ENCODE results near the gene KIF26B.

Gene KIF26B

DNA sequence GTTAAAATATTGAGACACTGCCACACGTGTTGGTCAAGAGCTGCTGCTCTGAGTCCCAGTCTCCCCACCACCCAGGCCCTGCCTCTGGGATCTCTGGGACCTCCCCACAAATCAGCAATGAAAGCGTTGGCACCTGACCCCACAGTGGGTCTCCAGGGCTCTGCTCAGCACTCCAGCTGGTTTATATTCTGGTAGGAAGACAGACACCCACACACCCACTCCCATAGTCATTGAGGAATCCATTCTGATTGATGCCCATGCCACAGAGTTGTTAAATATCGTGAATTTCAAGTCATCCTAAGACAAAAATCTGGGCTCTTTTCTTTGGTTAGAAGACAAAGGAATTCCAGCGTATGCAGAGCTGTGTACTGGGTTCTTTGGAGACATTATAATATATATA, 91.6 kb downstream of the KIF26B start:
- Histone ChIP-seq H3F3A (ENCODE audit: insufficient read depth, low read length) (no peaks in the 10 kb centered on the region), H3K9me2 (ENCODE audit: low read depth, low read length) (no peaks in the 10 kb centered on the region), H2AFZ (ENCODE audit: low read length) (no peak overlapping the region), H3K4me2 (ENCODE audit: low read length) (no peak overlapping the region), H3K9me3 (ENCODE audit: low read length) (no peaks in the 10 kb centered on the region; the same call in 1 of the 2 replicates), H3K4me3 (ENCODE audit: low read depth, low read length, poor library complexity, severe bottlenecking) (no peak overlapping the region), H3K27me3 (ENCODE audit: insufficient read depth, low read length) (no peaks in the 10 kb centered on the region), H3K4me1 (ENCODE audit: insufficient read depth, low read length, severe bottlenecking) (no peaks in the 10 kb centered on the region), H3K79me2 (ENCODE audit: insufficient read depth, low read length) (no peaks in the 10 kb centered on the region), H3K27ac (ENCODE audit: low read depth, low read length, poor library complexity, severe bottlenecking) (no peak overlapping the region), H3K36me3 (ENCODE audit: insufficient read depth, low read length) (no peaks in the 10 kb centered on the region), H4K20me1 (ENCODE audit: insufficient read depth, low read length) (no peaks in the 10 kb centered on the region), H3K9ac (ENCODE audit: low read length) (no peak overlapping the region)
- TF ChIP-seq EZH2 (IDR thresholded peaks at IDR 0.05; ENCODE audit: borderline replicate concordance, low read length) = no peak
- TF ChIP-seq, protein P1, sequence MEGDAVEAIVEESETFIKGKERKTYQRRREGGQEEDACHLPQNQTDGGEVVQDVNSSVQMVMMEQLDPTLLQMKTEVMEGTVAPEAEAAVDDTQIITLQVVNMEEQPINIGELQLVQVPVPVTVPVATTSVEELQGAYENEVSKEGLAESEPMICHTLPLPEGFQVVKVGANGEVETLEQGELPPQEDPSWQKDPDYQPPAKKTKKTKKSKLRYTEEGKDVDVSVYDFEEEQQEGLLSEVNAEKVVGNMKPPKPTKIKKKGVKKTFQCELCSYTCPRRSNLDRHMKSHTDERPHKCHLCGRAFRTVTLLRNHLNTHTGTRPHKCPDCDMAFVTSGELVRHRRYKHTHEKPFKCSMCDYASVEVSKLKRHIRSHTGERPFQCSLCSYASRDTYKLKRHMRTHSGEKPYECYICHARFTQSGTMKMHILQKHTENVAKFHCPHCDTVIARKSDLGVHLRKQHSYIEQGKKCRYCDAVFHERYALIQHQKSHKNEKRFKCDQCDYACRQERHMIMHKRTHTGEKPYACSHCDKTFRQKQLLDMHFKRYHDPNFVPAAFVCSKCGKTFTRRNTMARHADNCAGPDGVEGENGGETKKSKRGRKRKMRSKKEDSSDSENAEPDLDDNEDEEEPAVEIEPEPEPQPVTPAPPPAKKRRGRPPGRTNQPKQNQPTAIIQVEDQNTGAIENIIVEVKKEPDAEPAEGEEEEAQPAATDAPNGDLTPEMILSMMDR (IDR thresholded peaks at IDR 0.05; ENCODE audit: low read length) = no peak

DNA sequence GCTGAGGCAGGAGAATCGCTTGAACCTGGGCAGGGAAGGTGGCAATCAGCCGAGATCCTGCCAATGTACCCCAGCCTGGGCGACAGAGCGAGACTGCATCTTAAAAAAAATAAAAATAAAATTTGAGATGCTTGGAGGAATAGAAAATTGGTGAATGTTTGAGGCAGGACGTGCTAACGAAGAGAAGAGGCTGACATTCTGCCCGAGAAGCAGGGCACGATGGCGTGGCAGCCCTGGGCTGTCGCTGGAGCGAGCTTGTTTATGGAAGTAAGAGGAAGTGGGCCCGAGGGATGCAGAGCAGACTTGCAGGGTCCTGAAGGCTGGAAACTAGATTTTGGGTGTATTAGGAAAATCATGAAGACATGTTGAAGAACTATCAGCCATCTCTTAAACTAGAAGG, 92.6 kb downstream of the KIF26B start:
- Histone ChIP-seq H3K4me1 (ENCODE audit: insufficient read depth, low read length, severe bottlenecking) (no peaks in the 10 kb centered on the region), H3K36me3 (ENCODE audit: insufficient read depth, low read length) (no peaks in the 10 kb centered on the region), H3K4me2 (ENCODE audit: low read length) (no peak overlapping the region), H3K79me2 (ENCODE audit: insufficient read depth, low read length) (no peaks in the 10 kb centered on the region), H2AFZ (ENCODE audit: low read length) (no peak overlapping the region), H4K20me1 (ENCODE audit: insufficient read depth, low read length) (no peaks in the 10 kb centered on the region), H3K27me3 (ENCODE audit: insufficient read depth, low read length) (no peaks in the 10 kb centered on the region), H3K9me2 (ENCODE audit: low read depth, low read length) (no peaks in the 10 kb centered on the region), H3K27ac (ENCODE audit: low read depth, low read length, poor library complexity, severe bottlenecking) (no peak overlapping the region), H3K9me3 (ENCODE audit: low read length) (no peaks in the 10 kb centered on the region; the same call in 1 of the 2 replicates), H3F3A (ENCODE audit: insufficient read depth, low read length) (no peaks in the 10 kb centered on the region), H3K4me3 (ENCODE audit: low read depth, low read length, poor library complexity, severe bottlenecking) (no peak overlapping the region), H3K9ac (ENCODE audit: low read length) (no peak overlapping the region)
- no peak for TF ChIP-seq EZH2 (IDR thresholded peaks at IDR 0.05; ENCODE audit: borderline replicate concordance, low read length)
- TF ChIP-seq, protein P1 (IDR thresholded peaks at IDR 0.05; ENCODE audit: low read length) = no peak

DNA sequence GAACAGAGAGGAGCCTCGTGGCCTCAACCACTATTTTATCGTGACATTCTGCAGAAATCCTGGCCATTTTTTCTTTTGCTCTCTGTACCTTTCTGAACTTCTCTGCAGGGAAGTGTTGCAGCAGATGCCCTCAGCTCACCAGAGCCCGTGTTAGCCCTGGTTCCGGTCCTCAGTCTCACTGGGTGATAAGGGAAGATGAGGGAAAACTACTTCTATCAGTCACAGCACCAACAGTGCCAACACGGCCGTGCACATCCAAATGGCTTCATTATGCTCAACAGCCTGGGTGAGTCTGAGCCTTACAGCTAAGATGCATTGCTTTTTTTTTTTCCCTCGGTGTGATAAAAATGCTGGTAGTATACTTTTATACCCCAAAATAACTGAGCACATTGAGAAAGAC, 93.0 kb downstream of the KIF26B start:
- no peaks in the 10 kb centered on the region for H3K4me1 ChIP-seq (ENCODE audit: insufficient read depth, low read length, severe bottlenecking)
- H3K9me2 ChIP-seq (ENCODE audit: low read depth, low read length) = no peaks in the 10 kb centered on the region
- H3K27ac ChIP-seq (ENCODE audit: low read depth, low read length, poor library complexity, severe bottlenecking) = no peak overlapping the region
- no peaks in the 10 kb centered on the region for H3K79me2 ChIP-seq (ENCODE audit: insufficient read depth, low read length)
- no peak overlapping the region for H3K9ac ChIP-seq (ENCODE audit: low read length)
- H2AFZ ChIP-seq (ENCODE audit: low read length) = no peak overlapping the region
- no peak for TF ChIP-seq EZH2 (IDR thresholded peaks at IDR 0.05; ENCODE audit: borderline replicate concordance, low read length)
- TF ChIP-seq, protein P1 (IDR thresholded peaks at IDR 0.05; ENCODE audit: low read length) = no peak
- no peaks in the 10 kb centered on the region; the same call in 1 of the 2 replicates for H3K9me3 ChIP-seq (ENCODE audit: low read length)
- no peaks in the 10 kb centered on the region for H4K20me1 ChIP-seq (ENCODE audit: insufficient read depth, low read length)
- H3F3A ChIP-seq (ENCODE audit: insufficient read depth, low read length) = no peaks in the 10 kb centered on the region
- H3K36me3 ChIP-seq (ENCODE audit: insufficient read depth, low read length) = no peaks in the 10 kb centered on the region
- H3K4me3 ChIP-seq (ENCODE audit: low read depth, low read length, poor library complexity, severe bottlenecking) = no peak overlapping the region
- H3K4me2 ChIP-seq (ENCODE audit: low read length) = no peak overlapping the region
- no peaks in the 10 kb centered on the region for H3K27me3 ChIP-seq (ENCODE audit: insufficient read depth, low read length)
